Stimulated activated CD8-positive, alpha-beta memory T cell treated with anti-CD3 and anti-CD28 coated beads, Interleukin-7, amount 100 ng/mL, for 48 hours (primary cell): Measurements from ENCODE around the gene PIGL.
"Not testable (repeated sequence)": the region's sequence is repeated elsewhere in the genome, so short reads cannot be mapped to it uniquely, and the experiment has no call there.

Source experiments
- DNase-seq, 2 donors: peaks; one replicate each; pipeline ENCODE4 v3.0.0-alpha.2; 2020; ENCODE audit warnings: low read depth in 1 of 2; ENCODE audit errors: extremely low read depth in 1 of 2

Gene PIGL

GRCh38 chr17:16304830-16305229 lies 87.8 kb downstream of the PIGL start:
- DNase-seq: no peak

DNA sequence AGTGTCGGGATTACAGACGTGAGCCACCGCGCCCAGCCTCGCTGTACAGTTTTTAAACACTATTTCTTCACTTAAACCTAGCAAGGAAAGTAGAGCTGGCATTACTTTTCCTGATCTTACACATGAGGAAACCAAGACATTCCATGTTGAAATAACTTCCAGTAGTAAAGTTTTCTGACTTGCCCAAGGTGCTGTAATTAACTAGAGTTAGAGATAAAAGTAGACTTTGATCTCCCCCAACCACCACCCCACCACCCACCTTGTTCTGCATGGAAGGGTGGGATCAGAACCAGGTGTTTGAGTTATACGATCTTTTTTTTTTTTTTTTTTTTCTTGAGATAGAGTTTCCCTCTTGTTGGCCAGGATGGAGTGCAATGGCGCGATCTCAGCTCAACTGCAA lies 89.2 kb downstream of the PIGL start:
- DNase-seq: no peak

DNA sequence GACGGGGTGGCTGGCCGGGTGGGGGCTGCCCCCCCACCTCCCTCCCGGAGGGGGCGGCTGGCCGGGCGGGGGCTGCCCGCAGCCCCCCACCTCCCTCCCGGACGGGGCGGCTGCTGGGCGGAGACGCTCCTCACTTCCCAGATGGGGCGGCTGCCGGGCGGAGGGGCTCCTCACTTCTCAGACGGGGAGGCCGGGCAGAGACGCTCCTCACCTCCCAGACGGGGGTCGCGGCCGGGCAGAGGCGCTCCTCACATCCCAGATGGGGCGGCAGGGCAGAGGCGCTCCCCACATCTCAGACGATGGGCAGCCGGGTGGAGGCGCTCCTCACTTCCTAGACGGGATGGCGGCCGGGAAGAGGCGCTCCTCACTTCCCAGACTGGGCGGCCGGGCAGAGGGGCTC lies 95.1 kb downstream of the PIGL start:
- not testable (repeated sequence) for DNase-seq

GRCh38 chr17:16313139-16314090 lies 96.4 kb downstream of the PIGL start:
- no peak for DNase-seq

DNA sequence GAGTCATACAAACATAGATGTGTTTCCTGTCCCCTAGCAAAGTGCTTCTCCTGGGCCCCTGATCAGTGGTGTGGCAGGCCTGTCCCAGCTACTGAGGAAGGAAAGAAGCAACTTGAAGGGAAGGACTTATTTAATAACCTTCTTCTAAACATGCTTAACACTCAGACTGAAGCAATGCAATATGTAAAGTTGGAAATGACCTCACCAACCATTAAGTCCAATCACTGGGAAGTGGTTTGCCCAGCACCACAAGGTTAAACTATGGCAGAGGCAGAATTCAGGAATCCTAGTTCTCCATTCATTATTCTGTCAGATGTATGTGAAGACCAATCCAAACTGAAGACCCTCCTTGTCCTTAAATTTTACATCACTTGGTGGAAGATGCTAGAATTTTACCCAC lies 97.2 kb downstream of the PIGL start:
- no peak for DNase-seq

DNA sequence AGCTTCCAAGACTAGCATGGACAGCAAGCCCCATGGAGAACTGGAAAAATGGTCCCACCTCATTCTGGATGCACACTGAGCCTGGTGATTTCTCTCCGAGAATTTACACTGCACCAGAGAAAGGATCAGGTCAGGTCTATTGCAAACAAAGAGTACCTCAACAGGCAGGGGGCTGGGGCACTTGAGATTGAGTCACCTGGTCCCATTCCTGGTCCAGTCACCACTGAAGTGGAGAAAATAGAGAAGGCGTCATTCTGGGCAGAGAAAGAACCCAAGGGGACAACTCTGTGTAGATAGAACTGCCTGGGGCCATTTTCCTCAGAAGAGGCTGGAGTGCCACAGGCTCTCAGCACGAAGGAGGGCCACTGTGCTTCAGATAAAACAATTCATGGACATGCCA lies 97.8 kb downstream of the PIGL start:
- no peak for DNase-seq

- no peak for DNase-seq
Measured at GRCh38 chr17:16319969-16320368, 103.0 kb downstream of the PIGL start.

GRCh38 chr17:16322636-16323035 lies 105.6 kb downstream of the PIGL start:
- no peak for DNase-seq

- DNase-seq: no peak
Measured at GRCh38 chr17:16325964-16326363, 109.0 kb downstream of the PIGL start.

GRCh38 chr17:16327018-16327417 lies 110.0 kb downstream of the PIGL start:
- DNase-seq: no peak

GRCh38 chr17:16328997-16329396 lies 112.0 kb downstream of the PIGL start:
- no peak for DNase-seq

GRCh38 chr17:16329519-16330271 lies 112.7 kb downstream of the PIGL start:
- DNase-seq: no peak

- no peak for DNase-seq
Measured at GRCh38 chr17:16338391-16338790, 121.4 kb downstream of the PIGL start.

DNA sequence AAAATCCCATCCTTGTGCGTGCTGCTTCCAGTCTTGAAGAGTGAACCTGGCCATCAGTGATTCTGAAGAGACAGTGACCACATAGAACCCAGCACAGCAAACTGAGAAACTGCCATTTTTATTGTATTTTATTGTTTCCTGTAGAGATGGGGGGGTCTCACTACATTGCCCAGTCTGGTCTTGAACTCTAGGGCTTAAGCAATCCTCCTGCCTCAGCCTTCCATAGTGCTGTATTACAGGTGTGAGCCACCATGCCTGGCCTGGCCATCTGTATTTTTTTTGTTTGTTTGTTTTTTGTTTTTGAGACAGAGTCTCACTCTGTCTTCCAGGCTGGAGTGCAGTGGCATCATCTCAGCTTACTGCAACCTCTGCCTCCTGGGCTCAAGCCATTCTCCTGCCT lies 122.4 kb downstream of the PIGL start:
- DNase-seq: no peak

DNA sequence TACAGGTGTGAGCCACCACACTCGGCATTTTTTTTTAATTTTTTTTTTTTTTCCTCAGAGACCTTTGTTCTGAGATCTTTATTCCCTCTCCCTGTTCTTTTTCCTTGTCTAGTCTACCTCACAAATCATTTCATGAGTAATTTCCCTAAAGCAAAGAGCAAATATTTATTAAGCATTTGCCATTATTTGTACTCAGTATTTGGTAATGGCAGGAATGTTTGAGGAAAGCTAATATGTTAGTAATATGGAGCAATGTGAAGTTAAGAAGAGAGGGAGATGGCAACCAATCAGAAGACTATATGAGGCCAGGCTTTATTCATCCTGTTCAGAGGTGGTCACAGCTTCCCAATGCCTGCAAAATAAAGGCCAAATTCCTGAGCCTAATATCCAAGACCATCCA lies 122.9 kb downstream of the PIGL start:
- no peak for DNase-seq

DNA sequence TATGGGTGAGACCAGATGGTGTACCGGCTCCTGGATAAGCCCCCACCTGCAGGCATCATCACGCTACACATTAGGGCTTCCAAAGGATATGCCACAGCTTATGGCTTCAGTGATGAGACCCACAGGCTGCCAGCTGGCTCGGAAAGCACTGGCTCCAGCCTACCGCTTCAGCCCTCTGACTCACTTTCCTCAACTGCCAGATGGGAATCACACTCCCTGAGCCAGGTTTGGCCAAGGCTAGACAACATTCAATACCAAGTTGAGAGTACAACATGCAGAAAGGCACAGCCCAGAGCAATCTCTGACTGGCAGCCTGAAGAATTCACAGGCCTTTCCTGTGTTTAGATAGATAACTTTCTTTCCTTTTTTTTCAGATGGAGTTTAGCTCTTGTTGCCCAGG lies 126.0 kb downstream of the PIGL start:
- no peak for DNase-seq

- DNase-seq: no peak
Measured at GRCh38 chr17:16343569-16343968, 126.6 kb downstream of the PIGL start.

DNA sequence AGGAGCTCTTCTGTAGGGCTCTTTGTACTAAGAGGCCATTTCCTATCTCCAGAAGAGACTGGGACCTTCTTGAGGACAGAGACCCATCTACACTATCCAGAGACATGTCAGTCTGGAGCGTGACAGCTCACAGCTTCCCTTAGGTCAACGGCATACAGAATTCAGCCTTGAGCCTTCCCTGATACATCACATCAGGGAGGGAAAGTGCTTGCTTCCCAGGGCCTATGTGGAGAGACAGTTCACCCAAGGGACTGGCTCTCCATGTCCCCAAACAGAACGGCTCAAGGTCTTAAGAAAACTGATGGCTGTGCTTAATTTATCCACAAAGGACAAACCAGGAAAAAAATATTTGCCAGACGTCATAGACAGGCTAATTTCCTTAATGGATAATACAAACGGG lies 128.6 kb downstream of the PIGL start:
- DNase-seq: no peak

DNA sequence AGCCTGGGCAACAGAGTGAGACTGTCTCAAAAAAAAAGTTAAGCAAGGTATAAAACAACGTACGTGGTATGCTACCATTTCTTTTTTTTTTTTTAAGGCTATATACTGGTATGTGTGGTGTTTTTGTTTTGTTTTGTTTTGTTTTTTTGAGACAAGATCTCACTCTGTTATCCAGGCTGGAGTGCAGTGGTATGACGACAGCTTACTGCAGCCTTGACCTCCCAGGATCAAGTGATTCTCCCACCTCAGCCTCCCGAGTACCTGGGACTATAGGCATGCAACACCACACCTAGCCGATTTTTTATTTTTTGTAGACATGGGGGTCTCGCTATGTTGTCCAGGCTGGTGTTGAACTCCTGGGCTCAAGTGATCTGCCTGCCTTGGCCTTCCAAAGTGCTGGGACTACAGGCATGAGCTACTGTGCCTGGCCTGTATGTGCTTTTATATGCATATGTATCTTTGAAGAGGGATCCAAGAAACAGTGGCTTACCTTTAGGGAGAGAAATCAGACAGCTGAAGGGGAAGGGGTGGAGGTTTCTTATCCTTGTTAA lies 129.8 kb downstream of the PIGL start:
- no peak for DNase-seq

DNA sequence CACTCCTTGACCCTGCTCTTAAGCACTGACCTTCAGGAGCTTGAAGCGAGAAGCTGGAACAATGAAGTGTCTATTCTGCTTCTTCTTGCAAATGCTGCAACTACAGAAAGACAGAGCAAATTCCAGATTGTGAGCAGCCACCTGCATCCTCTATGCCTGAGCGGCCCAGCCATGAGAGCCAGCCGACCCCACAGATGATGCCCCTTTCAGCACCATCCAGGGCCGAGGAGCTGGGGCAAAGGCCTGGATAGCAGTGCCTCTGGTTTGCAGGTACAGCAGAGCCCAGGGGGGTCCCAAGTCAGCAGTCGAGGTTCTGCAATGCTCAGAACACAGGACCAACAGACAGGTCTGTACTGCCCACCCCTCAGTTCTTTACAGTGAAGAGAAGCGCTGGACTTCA lies 131.6 kb downstream of the PIGL start:
- DNase-seq: no peak

DNA sequence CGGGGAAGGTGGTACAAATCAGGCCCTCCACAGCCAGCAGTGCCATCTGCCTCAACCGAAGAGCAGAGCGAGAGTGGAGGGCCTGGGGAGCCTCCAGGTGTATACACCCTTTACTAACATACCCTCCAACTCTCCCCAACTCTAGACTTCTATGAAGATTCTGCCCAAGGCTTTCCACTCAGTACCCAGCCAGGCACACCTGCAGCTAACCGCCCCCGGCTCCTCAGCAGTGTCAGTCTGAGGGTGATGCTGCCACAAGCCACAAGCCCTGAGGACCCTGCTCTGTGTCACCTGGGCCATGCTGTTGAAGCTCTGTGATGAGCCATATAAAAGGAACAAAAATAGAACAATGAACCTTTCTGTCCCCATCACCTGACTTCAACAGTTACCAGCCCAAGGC lies 132.4 kb downstream of the PIGL start:
- no peak for DNase-seq

GRCh38 chr17:16351831-16352230 lies 134.8 kb downstream of the PIGL start:
- DNase-seq: no peak
